HCT116 (cell line): ENCODE results near the gene CORO2B. TPM values are rescaled to one million over a fixed set of nuclear protein-coding genes. Genes with fewer than 3 reads are reported as not detected.

Experiments used
- ATAC-seq: fragments of 200-7000 bp; cut with Tn5 transposase; 2 replicates; pipeline ENCODE4 v1.9.1; 2020; ENCODE audit warnings: mild to moderate bottlenecking, moderate library complexity
- BruUV-seq: library from RNA; stranded (reverse); fragments of 400-500 nt; replicated peaks from 2 replicates; lab custom pipeline; 2021; lab: Mats Ljungman, UMichigan
- CTCF ChIA-PET: fragments of 300-600 bp; sonication (Branson Sonifier 250); formaldehyde crosslinking; loops from one replicate; lab custom pipeline; 2021; ENCODE audit warnings: antibody characterized with exemption; lab: Charles Lee
- POLR2A ChIA-PET: fragments of 300-600, 350-600 bp; sonication (Branson Sonifier 250); formaldehyde crosslinking; loops from one replicate; lab custom pipeline; 2021; ENCODE audit warnings: antibody characterized with exemption; lab: Charles Lee
- RAD21 ChIA-PET, 2 experiments: fragments of 300-600 bp; sonication (Branson Sonifier 250); formaldehyde crosslinking; loops; one replicate each; lab custom pipeline; 2023; ENCODE audit warnings: low total read pairs in 2 of 2; ENCODE audit not compliant: uncharacterized antibody in 2 of 2, unreplicated experiment in 2 of 2, low non-redundant PET in 1 of 2; lab: Charles Lee
- DNase-seq: peaks from one replicate; pipeline ENCODE4 v3.0.0-alpha.2; 2010; ENCODE audit warnings: low read depth, low spot score
- H2AFZ ChIP-seq: fragments of 200-600 bp; shearing (Covaris generic), sonication (generic); 2 replicates; pipeline ENCODE4 v1.6.1; 2017; ENCODE audit warnings: low read depth, mixed run types, mixed read lengths, antibody characterized with exemption, low read length; ENCODE audit not compliant: poor library complexity, severe bottlenecking
- H3K27ac ChIP-seq: 2 replicates; pipeline ENCODE4 v1.5.1; 2012; ENCODE audit warnings: low read depth, low read length
- H3K27me3 ChIP-seq: fragments of 200-600 bp; sonication (generic); 2 replicates; pipeline ENCODE4 v1.6.1; 2016; ENCODE audit warnings: mixed run types, low read length, mixed read lengths; ENCODE audit not compliant: insufficient read depth
- H3K36me3 ChIP-seq, 2 experiments: fragments of 200-500 bp in 1 of 2; fragments of 200-600 bp in 1 of 2; sonication (Bioruptor generic) in 1 of 2; sonication (generic) in 1 of 2; 2 replicates each; pipeline versions ENCODE4 v1.5.1 to v1.6.1; 2014 to 2016; ENCODE audit warnings: low read length in 2 of 2, inconsistent platforms in 1 of 2, mixed read lengths in 1 of 2, mixed run types in 1 of 2; ENCODE audit not compliant: insufficient read depth in 2 of 2, control insufficient read depth in 1 of 2
- H3K4me1 ChIP-seq, 2 experiments: fragments of 200-600 bp in 1 of 2; sonication (generic) in 1 of 2; 2 replicates each; pipeline versions ENCODE4 v1.5.1 to v1.6.1; 2012 to 2017; ENCODE audit warnings: low read length in 2 of 2, inconsistent platforms in 1 of 2, mild to moderate bottlenecking in 1 of 2, mixed read lengths in 1 of 2, mixed run types in 1 of 2, moderate library complexity in 1 of 2; ENCODE audit not compliant: insufficient read depth in 2 of 2, control insufficient read depth in 1 of 2
- H3K4me2 ChIP-seq: fragments of 200-600 bp; sonication (generic); 2 replicates; pipeline ENCODE4 v1.6.1; 2017; ENCODE audit warnings: mixed run types, low read length, mixed read lengths
- H3K4me3 ChIP-seq, 2 experiments: fragments of 200-600 bp in 1 of 2; sonication (generic) in 1 of 2; replicated peaks in 1 of 2; 2 replicates each; pipeline ENCODE4 v1.5.1; 2011 to 2016; ENCODE audit warnings: low read length in 2 of 2, control low read depth in 1 of 2, low read depth in 1 of 2, mild to moderate bottlenecking in 1 of 2, mixed read lengths in 1 of 2, mixed run types in 1 of 2
- H3K79me2 ChIP-seq: fragments of 200-600 bp; sonication (generic); 2 replicates; pipeline ENCODE4 v1.6.1; 2017; ENCODE audit warnings: mild to moderate bottlenecking, mixed run types, low read length, moderate library complexity, mixed read lengths; ENCODE audit not compliant: insufficient read depth
- H3K9ac ChIP-seq: fragments of 200-600 bp; sonication (generic); 2 replicates; pipeline ENCODE4 v1.6.1; 2016; ENCODE audit warnings: low read length, mixed read lengths
- H3K9me2 ChIP-seq: fragments of 200-600 bp; sonication (generic), shearing (Covaris generic); 2 replicates; pipeline ENCODE4 v1.6.1; 2017; ENCODE audit warnings: mixed run types, mild to moderate bottlenecking, moderate library complexity; ENCODE audit not compliant: insufficient read depth
- H3K9me3 ChIP-seq, 2 experiments: fragments of 200-500 bp in 1 of 2; fragments of 200-600 bp in 1 of 2; sonication (Bioruptor generic) in 1 of 2; sonication (generic) in 1 of 2; 2 replicates each; pipeline ENCODE4 v1.6.1; 2014 to 2017; ENCODE audit warnings: low read length in 2 of 2, mixed read lengths in 2 of 2, inconsistent platforms in 1 of 2, low read depth in 1 of 2, mild to moderate bottlenecking in 1 of 2, mixed run types in 1 of 2, moderate library complexity in 1 of 2; ENCODE audit not compliant: control insufficient read depth in 1 of 2, insufficient read depth in 1 of 2
- H4K20me1 ChIP-seq: fragments of 200-600 bp; sonication (generic), shearing (Covaris generic); 2 replicates; pipeline ENCODE4 v1.6.1; 2017; ENCODE audit warnings: mixed run types, mild to moderate bottlenecking, moderate library complexity; ENCODE audit not compliant: insufficient read depth
- CBX3 ChIP-seq: IDR thresholded peaks from 2 replicates; pipeline ENCODE4 v1.6.1; 2012; ENCODE audit warnings: low read depth
- EGR1 ChIP-seq: IDR thresholded peaks from 2 replicates; pipeline ENCODE4 v1.6.1; 2012; ENCODE audit warnings: low read depth
- SIN3A ChIP-seq: IDR thresholded peaks from 2 replicates; pipeline ENCODE4 v1.6.1; 2012; ENCODE audit warnings: low read depth
- intact Hi-C: fragments of 100-400 bp; cut with micrococcal nuclease; formaldehyde crosslinking; loops from 2 replicates; pipeline ENCODE4 v1.10.0; 2022
- total RNA-seq: library from RNA; stranded (reverse); gene quantifications from one replicate; pipeline ENCODE4 v1.2.1, GENCODE V29; 2021; ENCODE audit not compliant: unreplicated experiment
- TF ChIP-seq, protein P1 (sequence below): IDR thresholded peaks from 2 replicates; pipeline ENCODE4 v1.6.1; 2012
- TF ChIP-seq, protein P2 (sequence below): IDR thresholded peaks from 2 replicates; pipeline ENCODE4 v1.6.1; 2012; ENCODE audit warnings: low read depth

CORO2B gene
- total RNA-seq, 1 experiment from 2014 or later: 2.8 TPM

DNA sequence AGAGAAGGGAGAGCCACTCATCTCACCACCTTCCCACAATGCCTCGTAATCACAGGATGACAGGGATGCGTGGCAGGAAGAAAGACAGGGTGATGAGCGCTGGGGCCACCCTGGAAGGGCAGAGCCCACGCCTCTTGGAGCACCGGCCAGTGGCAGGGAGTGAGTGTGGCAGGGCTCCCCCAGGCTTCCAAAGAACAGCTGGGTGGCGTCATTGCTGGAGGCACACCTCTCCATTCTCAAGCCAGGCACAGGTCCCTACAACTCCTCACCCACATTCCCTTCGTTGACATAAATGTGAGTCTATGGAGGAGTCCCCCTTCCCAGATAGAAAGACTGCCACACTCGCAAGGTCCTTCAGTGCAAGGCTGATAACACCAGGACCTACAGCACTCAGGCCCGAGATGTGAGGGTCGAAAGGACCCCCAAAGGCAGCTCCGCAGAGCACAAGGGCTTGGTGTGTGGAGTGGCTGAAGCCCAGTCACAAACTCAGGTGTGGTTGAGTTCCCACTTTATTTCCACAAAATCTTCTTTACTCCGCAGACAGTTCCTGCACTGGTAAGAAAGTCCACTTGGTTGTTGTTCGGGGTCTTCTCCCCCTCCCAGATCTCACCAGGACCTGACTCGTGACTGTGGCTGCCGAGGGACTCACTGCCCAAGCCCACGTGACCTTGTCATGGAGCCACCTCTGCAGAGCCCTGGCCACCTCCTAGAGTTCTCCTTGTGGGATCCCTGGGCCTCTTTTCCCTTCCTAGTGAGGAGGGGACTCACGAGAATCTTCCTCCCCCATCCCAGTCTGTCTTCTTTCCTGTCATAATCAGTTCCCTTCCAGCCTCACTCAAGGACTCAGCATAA lies 22.4 kb upstream of the CORO2B start:
- H3K9me3 ChIP-seq: no peaks in the 10 kb centered on the region
- H3K4me2 ChIP-seq: no peak overlapping the region
- POLR2A ChIA-PET: no interaction called here
- CTCF ChIA-PET: interaction anchor here (1.4 to 2.4 kb wide), 2 partner anchors 117 to 369 kb away, joined by 5 to 18 read pairs; no protein-coding TSS in a partner anchor
- no peak overlapping the region for H2AFZ ChIP-seq
- BruUV-seq: no TSS peak
- RAD21 ChIA-PET: no interaction called here
- intact Hi-C loops: no loop called here
- TF ChIP-seq, protein P1, sequence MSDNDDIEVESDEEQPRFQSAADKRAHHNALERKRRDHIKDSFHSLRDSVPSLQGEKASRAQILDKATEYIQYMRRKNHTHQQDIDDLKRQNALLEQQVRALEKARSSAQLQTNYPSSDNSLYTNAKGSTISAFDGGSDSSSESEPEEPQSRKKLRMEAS: no peak
- TF ChIP-seq EGR1 (no peak), CBX3 (no peak), SIN3A (no peak)
- TF ChIP-seq, protein P2, sequence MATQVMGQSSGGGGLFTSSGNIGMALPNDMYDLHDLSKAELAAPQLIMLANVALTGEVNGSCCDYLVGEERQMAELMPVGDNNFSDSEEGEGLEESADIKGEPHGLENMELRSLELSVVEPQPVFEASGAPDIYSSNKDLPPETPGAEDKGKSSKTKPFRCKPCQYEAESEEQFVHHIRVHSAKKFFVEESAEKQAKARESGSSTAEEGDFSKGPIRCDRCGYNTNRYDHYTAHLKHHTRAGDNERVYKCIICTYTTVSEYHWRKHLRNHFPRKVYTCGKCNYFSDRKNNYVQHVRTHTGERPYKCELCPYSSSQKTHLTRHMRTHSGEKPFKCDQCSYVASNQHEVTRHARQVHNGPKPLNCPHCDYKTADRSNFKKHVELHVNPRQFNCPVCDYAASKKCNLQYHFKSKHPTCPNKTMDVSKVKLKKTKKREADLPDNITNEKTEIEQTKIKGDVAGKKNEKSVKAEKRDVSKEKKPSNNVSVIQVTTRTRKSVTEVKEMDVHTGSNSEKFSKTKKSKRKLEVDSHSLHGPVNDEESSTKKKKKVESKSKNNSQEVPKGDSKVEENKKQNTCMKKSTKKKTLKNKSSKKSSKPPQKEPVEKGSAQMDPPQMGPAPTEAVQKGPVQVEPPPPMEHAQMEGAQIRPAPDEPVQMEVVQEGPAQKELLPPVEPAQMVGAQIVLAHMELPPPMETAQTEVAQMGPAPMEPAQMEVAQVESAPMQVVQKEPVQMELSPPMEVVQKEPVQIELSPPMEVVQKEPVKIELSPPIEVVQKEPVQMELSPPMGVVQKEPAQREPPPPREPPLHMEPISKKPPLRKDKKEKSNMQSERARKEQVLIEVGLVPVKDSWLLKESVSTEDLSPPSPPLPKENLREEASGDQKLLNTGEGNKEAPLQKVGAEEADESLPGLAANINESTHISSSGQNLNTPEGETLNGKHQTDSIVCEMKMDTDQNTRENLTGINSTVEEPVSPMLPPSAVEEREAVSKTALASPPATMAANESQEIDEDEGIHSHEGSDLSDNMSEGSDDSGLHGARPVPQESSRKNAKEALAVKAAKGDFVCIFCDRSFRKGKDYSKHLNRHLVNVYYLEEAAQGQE: no peak
- no peaks in the 10 kb centered on the region for H3K9me2 ChIP-seq
- DNase-seq (no peak), ATAC-seq (no peak)
- H3K9ac ChIP-seq: no peak overlapping the region
- no peaks in the 10 kb centered on the region for H3K79me2 ChIP-seq
- no peaks in the 10 kb centered on the region for H3K36me3 ChIP-seq
- no peaks in the 10 kb centered on the region for H3K27me3 ChIP-seq
- no peaks in the 10 kb centered on the region for H4K20me1 ChIP-seq
- no peak overlapping the region for H3K27ac ChIP-seq
- H3K4me1 ChIP-seq: peaks cover 0 to 15% of the 10 kb centered on the region in 2 experiments; a peak in 2 of 4 replicates
- no peak overlapping the region for H3K4me3 ChIP-seq
